Breast epithelium (tissue), 4 donors: ENCODE data around the gene SLC16A8. TPM values are rescaled to one million over a fixed set of nuclear protein-coding genes. Genes with fewer than 3 reads are reported as not detected.

Experiments
- DNase-seq, 2 donors: peaks; one replicate each; pipeline ENCODE4 v3.0.0-alpha.2; 2019; ENCODE audit warnings: low spot score in 2 of 2
- H3K27ac ChIP-seq, 2 donors: fragments of 200-600 bp; sonication (generic) in 1 of 2; one replicate each; pipeline ENCODE4 v1.5.1; 2016 to 2019; ENCODE audit warnings: mild to moderate bottlenecking in 1 of 2
- H3K27me3 ChIP-seq, 2 donors: fragments of 200-600 bp; sonication (generic) in 1 of 2; one replicate each; pipeline versions ENCODE4 v1.5.1 to v1.6.0; 2017 to 2019; ENCODE audit warnings: control low read depth in 1 of 2, mild to moderate bottlenecking in 1 of 2
- H3K36me3 ChIP-seq: fragments of 200-600 bp; one replicate; pipeline ENCODE4 v1.5.1; 2019
- H3K4me1 ChIP-seq, 2 donors: fragments of 200-600 bp; sonication (generic); one replicate each; pipeline ENCODE4 v1.5.1; 2016 to 2019; ENCODE audit warnings: control low read depth in 1 of 2
- H3K4me3 ChIP-seq, 3 donors: fragments of 200-600 bp; sonication (generic); 1 replicate in 2 of 3; 2 replicates in 1 of 3; pipeline ENCODE4 v1.5.1; 2016 to 2019; ENCODE audit warnings: mild to moderate bottlenecking in 3 of 3, moderate library complexity in 2 of 3
- H3K9me3 ChIP-seq, 2 donors: fragments of 200-600 bp; sonication (generic) in 1 of 2; one replicate each; pipeline ENCODE4 v1.5.1; 2016 to 2019; ENCODE audit warnings: control low read depth in 1 of 2
- CTCF ChIP-seq, 3 donors: fragments of 450-650 bp; IDR thresholded peaks; one replicate each; pipeline ENCODE4 v1.5.1; 2016 to 2017; ENCODE audit warnings: antibody characterized with exemption in 3 of 3, mild to moderate bottlenecking in 3 of 3, moderate library complexity in 3 of 3
- POLR2A ChIP-seq: fragments of 450-650 bp; IDR thresholded peaks from one replicate; pipeline ENCODE4 v1.6.1; 2016; ENCODE audit warnings: antibody characterized with exemption, mild to moderate bottlenecking, moderate library complexity
- POLR2AphosphoS5 ChIP-seq, 3 donors: sonication (generic); formaldehyde crosslinking; IDR thresholded peaks; one replicate each; pipeline ENCODE4 v1.6.1; 2017; ENCODE audit warnings: antibody characterized with exemption in 3 of 3
- intact Hi-C: fragments of 100-400 bp; cut with DNase I; formaldehyde crosslinking; loops from one replicate; pipeline ENCODE4 v1.15.1; 2023; ENCODE audit warnings: low total_unique reads
- total RNA-seq, 3 donors: library from RNA; depleted of rRNA; stranded (reverse); fragments of >200 nt; gene quantifications; one replicate each; pipeline ENCODE4 v1.1.0, GENCODE V29; 2016

Gene SLC16A8
- total RNA-seq, 3 donors from 2014 or later = 0.33 to 1.3 TPM; not detected in 1

- peaks cover 14% of the 10 kb centered on the region for H3K36me3 ChIP-seq
Measured at GRCh38 chr22:38066381-38067027, 17.5 kb downstream of the SLC16A8 start.

GRCh38 chr22:38065539-38065938 lies 18.4 kb downstream of the SLC16A8 start:
- H3K9me3 ChIP-seq = no peaks in the 10 kb centered on the region
- TF ChIP-seq CTCF (IDR thresholded peaks at IDR 0.05) (no peak), POLR2A (no peak), POLR2AphosphoS5 (IDR thresholded peaks at IDR 0.05) (no peak)
- no peak overlapping the region for H3K4me3 ChIP-seq
- no peak overlapping the region for H3K27ac ChIP-seq
- no peaks in the 10 kb centered on the region for H3K4me1 ChIP-seq
- intact Hi-C loops = no loop called here
- H3K27me3 ChIP-seq = no peaks in the 10 kb centered on the region
- no peak for DNase-seq
- peaks cover 14% of the 10 kb centered on the region for H3K36me3 ChIP-seq

More at GRCh38 chr22:38066381-38067027, 17.5 kb downstream of the SLC16A8 start:
- no peak for TF ChIP-seq CTCF (IDR thresholded peaks at IDR 0.05)
- TF ChIP-seq POLR2A = no peak
- H3K27me3 ChIP-seq = no peaks in the 10 kb centered on the region
- no peaks in the 10 kb centered on the region for H3K9me3 ChIP-seq
- DNase-seq = no peak
- no peak overlapping the region for H3K27ac ChIP-seq
- no peaks in the 10 kb centered on the region for H3K4me1 ChIP-seq
- H3K4me3 ChIP-seq = no peak overlapping the region
- intact Hi-C loops = no loop called here

- TF ChIP-seq POLR2AphosphoS5 (IDR thresholded peaks at IDR 0.05) (peak in 1 of 3 donors; percentile 24), POLR2A (no peak), CTCF (IDR thresholded peaks at IDR 0.05) (no peak)
- no peaks in the 10 kb centered on the region for H3K9me3 ChIP-seq
- peaks cover 14% of the 10 kb centered on the region for H3K36me3 ChIP-seq
- intact Hi-C loops = no loop called here
- no peaks in the 10 kb centered on the region for H3K27me3 ChIP-seq
- no peak overlapping the region for H3K4me3 ChIP-seq
- peak in 1 of 2 donors; percentile 47 for DNase-seq
- H3K27ac ChIP-seq = peak overlapping the region; percentile 31 to 38
- H3K4me1 ChIP-seq = no peaks in the 10 kb centered on the region
Measured at GRCh38 chr22:38062791-38063190, 21.2 kb downstream of the SLC16A8 start.

GRCh38 chr22:38056969-38057891 lies 26.8 kb downstream of the SLC16A8 start, which contains the start of gene PICK1:
Gene PICK1, plus strand, starts transcription at chr22:38057404. Its CDS starts 406 bp downstream, at chr22:38057810.
- H3K36me3 ChIP-seq = no peaks in the 10 kb centered on the region
- no peaks in the 10 kb centered on the region for H3K27me3 ChIP-seq
- intact Hi-C loops = loop anchor here (10.0 kb wide), 2 partner anchors 148 to 298 kb away; partner anchors contain the start of gene MAFF
- TF ChIP-seq CTCF (IDR thresholded peaks at IDR 0.05) = peak in 2 of 3 donors; percentile 20 to 55
- TF ChIP-seq POLR2AphosphoS5 (IDR thresholded peaks at IDR 0.05) = peak; percentile 58 to 88 (median 88)
- TF ChIP-seq POLR2A = peak; percentile 57
- DNase-seq = peak; percentile 93 to 96
- H3K4me3 ChIP-seq = peak within 1 kb of the TSS; percentile 54 to 90 (median 73)
- H3K9me3 ChIP-seq = no peaks in the 10 kb centered on the region
- no peaks in the 10 kb centered on the region for H3K4me1 ChIP-seq
- peak within 1 kb of the TSS; percentile 91 to 94 for H3K27ac ChIP-seq
